WTC11 (cell line): ENCODE measurements around the gene ID2.

Experiments used
- ATF3 ChIP-seq: sonication (generic); formaldehyde crosslinking; conservative IDR thresholded peaks from 2 replicates; pipeline ENCODE4 v1.8.1; 2022; ENCODE audit warnings: mild to moderate bottlenecking, missing genetic modification reagents
- CTCF ChIP-seq: fragments of 200-600 bp; IDR thresholded peaks from 2 replicates; pipeline ENCODE4 v1.8.0; 2022; ENCODE audit warnings: antibody characterized with exemption
- ESRRA ChIP-seq: sonication (generic); formaldehyde crosslinking; IDR thresholded peaks from 2 replicates; pipeline ENCODE4 v1.8.1; 2022; ENCODE audit warnings: mild to moderate bottlenecking, missing genetic modification reagents, borderline replicate concordance
- GABPB1 ChIP-seq: sonication (generic); formaldehyde crosslinking; IDR thresholded peaks from 2 replicates; pipeline ENCODE4 v1.8.1; 2023; ENCODE audit warnings: mild to moderate bottlenecking, missing genetic modification reagents
- PRRX2 ChIP-seq: fragments of 250-450 bp; sonication (Bioruptor Pico); IDR thresholded peaks from 2 replicates; pipeline ENCODE4 v1.8.0; 2021; ENCODE audit warnings: mild to moderate bottlenecking
- TEAD1 ChIP-seq: sonication (generic); formaldehyde crosslinking; IDR thresholded peaks from 2 replicates; pipeline ENCODE4 v1.8.0; 2022; ENCODE audit warnings: mild to moderate bottlenecking, missing genetic modification reagents
- ZNF232 ChIP-seq: sonication (generic); formaldehyde crosslinking; IDR thresholded peaks from 2 replicates; pipeline ENCODE4 v1.8.0; 2022; ENCODE audit warnings: mild to moderate bottlenecking, missing genetic modification reagents
- ZNF512 ChIP-seq: sonication (generic); formaldehyde crosslinking; IDR thresholded peaks from 2 replicates; pipeline ENCODE4 v1.8.1; 2022; ENCODE audit warnings: missing genetic modification reagents, borderline replicate concordance

- no peak for TF ChIP-seq CTCF
- no peak for TF ChIP-seq ZNF232 (CRISPR knock-in tag)
- TF ChIP-seq TEAD1 (CRISPR knock-in tag), result no peak
- TF ChIP-seq ZNF512, result no peak
- TF ChIP-seq ATF3 (CRISPR knock-in tag), result no peak
- TF ChIP-seq ESRRA (CRISPR knock-in tag), result no peak
- TF ChIP-seq PRRX2 (CRISPR knock-in tag), result no peak
- no peak for TF ChIP-seq GABPB1
Measured at GRCh38 chr2:8646731-8647461, 35.0 kb upstream of the ID2 start.
